ENCODE measurements around the gene NUTM2F. TPM values are rescaled to one million over a fixed set of nuclear protein-coding genes. Genes with fewer than 3 reads are reported as not detected.

NUTM2F gene
- total RNA-seq, 1 experiment from 2014 or later = not detected

Other genes with a start within 250 kb of the NUTM2F start
- gene PTPDC1, start 244.2 kb downstream of the NUTM2F start, total RNA-seq (2014; rRNA removed; shearing (Covaris generic)) = 8.6 and 10.6 TPM in 2 replicates
- 1.1 and 1.9 TPM in 2 replicates for gene ZNF169, start 69.3 kb downstream of the NUTM2F start, total RNA-seq (2014; rRNA removed; shearing (Covaris generic))
- gene PCAT7, start 226.4 kb upstream of the NUTM2F start, total RNA-seq (2014; rRNA removed; shearing (Covaris generic)) = not detected in 2 replicates